ENCODE data around the gene DHX29. TPM values are rescaled to one million over a fixed set of nuclear protein-coding genes. Genes with fewer than 3 reads are reported as not detected.

Gene DHX29
- total and polyA plus RNA-seq, 4 donors, result 8.0 to 35.3 (median 19.1) TPM

DNA sequence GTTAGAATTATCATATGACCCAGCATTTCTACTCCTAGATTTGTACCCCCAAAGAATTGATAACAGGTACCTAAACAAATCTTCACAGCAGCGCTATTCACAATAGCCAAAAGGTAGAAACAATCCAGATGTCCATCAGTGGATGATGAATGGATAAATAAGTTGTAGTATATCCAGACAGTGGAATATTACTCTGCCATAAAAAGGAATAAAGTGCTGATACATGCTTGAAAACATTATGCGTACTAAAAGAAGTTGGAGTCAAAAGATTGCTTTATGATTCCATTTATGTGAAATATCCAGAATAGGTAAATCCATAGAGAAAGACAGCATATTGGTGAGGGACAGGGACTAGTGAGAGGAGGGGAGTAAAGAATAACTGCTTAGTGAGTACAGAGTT lies 26.3 kb upstream of the DHX29 start:
- no peak overlapping the region for H3K27ac ChIP-seq (ENCODE audit: low read depth in 1 of 2, low read length in 1 of 2)
- 99% methylated on average over 2 of the region's 2 CpGs for WGBS, 2 donors
- no peak for ATAC-seq (ENCODE audit: insufficient read depth, low FRiP score)
- no peaks in the 10 kb centered on the region for H3K27me3 ChIP-seq (ENCODE audit: control insufficient read depth in 3 of 3, insufficient read depth in 3 of 3, low read length in 2 of 3)
- TF ChIP-seq, protein P1, sequence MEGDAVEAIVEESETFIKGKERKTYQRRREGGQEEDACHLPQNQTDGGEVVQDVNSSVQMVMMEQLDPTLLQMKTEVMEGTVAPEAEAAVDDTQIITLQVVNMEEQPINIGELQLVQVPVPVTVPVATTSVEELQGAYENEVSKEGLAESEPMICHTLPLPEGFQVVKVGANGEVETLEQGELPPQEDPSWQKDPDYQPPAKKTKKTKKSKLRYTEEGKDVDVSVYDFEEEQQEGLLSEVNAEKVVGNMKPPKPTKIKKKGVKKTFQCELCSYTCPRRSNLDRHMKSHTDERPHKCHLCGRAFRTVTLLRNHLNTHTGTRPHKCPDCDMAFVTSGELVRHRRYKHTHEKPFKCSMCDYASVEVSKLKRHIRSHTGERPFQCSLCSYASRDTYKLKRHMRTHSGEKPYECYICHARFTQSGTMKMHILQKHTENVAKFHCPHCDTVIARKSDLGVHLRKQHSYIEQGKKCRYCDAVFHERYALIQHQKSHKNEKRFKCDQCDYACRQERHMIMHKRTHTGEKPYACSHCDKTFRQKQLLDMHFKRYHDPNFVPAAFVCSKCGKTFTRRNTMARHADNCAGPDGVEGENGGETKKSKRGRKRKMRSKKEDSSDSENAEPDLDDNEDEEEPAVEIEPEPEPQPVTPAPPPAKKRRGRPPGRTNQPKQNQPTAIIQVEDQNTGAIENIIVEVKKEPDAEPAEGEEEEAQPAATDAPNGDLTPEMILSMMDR (IDR thresholded peaks at IDR 0.05; ENCODE audit: control extremely low read depth, extremely low read depth), result no peak
- H3K4me1 ChIP-seq (ENCODE audit: control insufficient read depth in 5 of 5, insufficient read depth in 5 of 5, low read length in 5 of 5), result peaks cover 0 to 2% (median 0%) of the 10 kb centered on the region in 5 donors
- no peak overlapping the region for H3K9ac ChIP-seq (ENCODE audit: insufficient read depth in 1 of 2, low read length in 2 of 2)
- no peak overlapping the region for H3K4me3 ChIP-seq
- DNase-seq, result no peak
- H3K9me3 ChIP-seq (ENCODE audit: control insufficient read depth in 4 of 4, insufficient read depth in 3 of 4, low read length in 3 of 4), result no peaks in the 10 kb centered on the region
- H3K36me3 ChIP-seq (ENCODE audit: control insufficient read depth in 4 of 4, insufficient read depth in 4 of 4, low read length in 4 of 4), result peaks cover 6 to 17% (median 14%) of the 10 kb centered on the region in 4 donors

- WGBS, 2 donors, result 89 to 97% methylated on average over 1 of the region's 1 CpG
Measured at GRCh38 chr5:55333017-55333416, 25.5 kb upstream of the DHX29 start.

DNA sequence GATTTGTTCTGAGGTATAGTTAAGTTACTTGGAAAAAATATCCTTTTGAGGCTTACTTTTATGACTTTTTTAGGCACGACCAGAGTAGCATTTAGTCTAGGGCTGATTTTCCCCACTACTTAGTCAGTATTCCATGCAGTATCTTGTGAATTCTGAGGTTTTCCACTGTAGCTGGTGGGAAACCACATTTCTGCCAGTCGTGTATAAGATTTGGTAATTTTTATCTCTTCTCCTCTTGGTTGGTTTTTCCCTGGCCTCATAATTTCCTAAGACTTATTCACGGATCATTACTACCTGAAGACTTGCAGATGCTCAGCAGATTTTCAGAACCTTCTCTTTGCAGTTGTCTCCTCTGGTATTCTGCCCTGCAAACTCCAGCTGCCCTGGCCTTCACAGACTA lies 23.8 kb upstream of the DHX29 start:
- H3K4me1 ChIP-seq (ENCODE audit: control insufficient read depth in 5 of 5, insufficient read depth in 5 of 5, low read length in 5 of 5), result peaks cover 0 to 2% (median 0%) of the 10 kb centered on the region in 5 donors
- no peaks in the 10 kb centered on the region for H3K9me3 ChIP-seq (ENCODE audit: control insufficient read depth in 4 of 4, insufficient read depth in 3 of 4, low read length in 3 of 4)
- TF ChIP-seq, protein P1 (IDR thresholded peaks at IDR 0.05; ENCODE audit: control extremely low read depth, extremely low read depth), result no peak
- H3K27ac ChIP-seq (ENCODE audit: low read depth in 1 of 2, low read length in 1 of 2), result no peak overlapping the region
- DNase-seq, result no peak
- H3K27me3 ChIP-seq (ENCODE audit: control insufficient read depth in 3 of 3, insufficient read depth in 3 of 3, low read length in 2 of 3), result no peaks in the 10 kb centered on the region
- 86 to 87% methylated on average over 3 of the region's 3 CpGs for WGBS, 2 donors
- H3K36me3 ChIP-seq (ENCODE audit: control insufficient read depth in 4 of 4, insufficient read depth in 4 of 4, low read length in 4 of 4), result peaks cover 3 to 25% (median 16%) of the 10 kb centered on the region in 4 donors
- no peak for ATAC-seq (ENCODE audit: insufficient read depth, low FRiP score)
- no peak overlapping the region for H3K4me3 ChIP-seq
- H3K9ac ChIP-seq (ENCODE audit: insufficient read depth in 1 of 2, low read length in 2 of 2), result no peak overlapping the region

More at GRCh38 chr5:55333017-55333416, 25.5 kb upstream of the DHX29 start:
- H3K4me1 ChIP-seq (ENCODE audit: control insufficient read depth in 5 of 5, insufficient read depth in 5 of 5, low read length in 5 of 5), result peaks cover 0 to 2% (median 0%) of the 10 kb centered on the region in 5 donors
- no peaks in the 10 kb centered on the region for H3K9me3 ChIP-seq (ENCODE audit: control insufficient read depth in 4 of 4, insufficient read depth in 3 of 4, low read length in 3 of 4)
- no peaks in the 10 kb centered on the region for H3K27me3 ChIP-seq (ENCODE audit: control insufficient read depth in 3 of 3, insufficient read depth in 3 of 3, low read length in 2 of 3)
- H3K4me3 ChIP-seq, result no peak overlapping the region
- TF ChIP-seq, protein P1 (IDR thresholded peaks at IDR 0.05; ENCODE audit: control extremely low read depth, extremely low read depth), result no peak
- H3K36me3 ChIP-seq (ENCODE audit: control insufficient read depth in 4 of 4, insufficient read depth in 4 of 4, low read length in 4 of 4), result peaks cover 6 to 19% (median 16%) of the 10 kb centered on the region in 4 donors
- DNase-seq, result no peak
- H3K9ac ChIP-seq (ENCODE audit: insufficient read depth in 1 of 2, low read length in 2 of 2), result no peak overlapping the region
- no peak for ATAC-seq (ENCODE audit: insufficient read depth, low FRiP score)
- no peak overlapping the region for H3K27ac ChIP-seq (ENCODE audit: low read depth in 1 of 2, low read length in 1 of 2)

- Histone ChIP-seq H3K4me3 (no peak overlapping the region), H3K4me1 (ENCODE audit: control insufficient read depth in 5 of 5, insufficient read depth in 5 of 5, low read length in 5 of 5) (peaks cover 0 to 2% (median 0%) of the 10 kb centered on the region in 5 donors), H3K9me3 (ENCODE audit: control insufficient read depth in 4 of 4, insufficient read depth in 3 of 4, low read length in 3 of 4) (no peaks in the 10 kb centered on the region), H3K36me3 (ENCODE audit: control insufficient read depth in 4 of 4, insufficient read depth in 4 of 4, low read length in 4 of 4) (peaks cover 3 to 26% (median 17%) of the 10 kb centered on the region in 4 donors), H3K9ac (ENCODE audit: insufficient read depth in 1 of 2, low read length in 2 of 2) (no peak overlapping the region), H3K27me3 (ENCODE audit: control insufficient read depth in 3 of 3, insufficient read depth in 3 of 3, low read length in 2 of 3) (no peaks in the 10 kb centered on the region), H3K27ac (ENCODE audit: low read depth in 1 of 2, low read length in 1 of 2) (no peak overlapping the region)
- TF ChIP-seq, protein P1 (IDR thresholded peaks at IDR 0.05; ENCODE audit: control extremely low read depth, extremely low read depth), result no peak
- DNase-seq (no peak), ATAC-seq (ENCODE audit: insufficient read depth, low FRiP score) (no peak)
- 57 to 63% methylated on average over 2 of the region's 2 CpGs for WGBS, 2 donors
Measured at GRCh38 chr5:55327281-55327680, 19.8 kb upstream of the DHX29 start.

All from lung (tissue), 12 donors.